ENCODE measurements around the gene AP5S1.

DNA sequence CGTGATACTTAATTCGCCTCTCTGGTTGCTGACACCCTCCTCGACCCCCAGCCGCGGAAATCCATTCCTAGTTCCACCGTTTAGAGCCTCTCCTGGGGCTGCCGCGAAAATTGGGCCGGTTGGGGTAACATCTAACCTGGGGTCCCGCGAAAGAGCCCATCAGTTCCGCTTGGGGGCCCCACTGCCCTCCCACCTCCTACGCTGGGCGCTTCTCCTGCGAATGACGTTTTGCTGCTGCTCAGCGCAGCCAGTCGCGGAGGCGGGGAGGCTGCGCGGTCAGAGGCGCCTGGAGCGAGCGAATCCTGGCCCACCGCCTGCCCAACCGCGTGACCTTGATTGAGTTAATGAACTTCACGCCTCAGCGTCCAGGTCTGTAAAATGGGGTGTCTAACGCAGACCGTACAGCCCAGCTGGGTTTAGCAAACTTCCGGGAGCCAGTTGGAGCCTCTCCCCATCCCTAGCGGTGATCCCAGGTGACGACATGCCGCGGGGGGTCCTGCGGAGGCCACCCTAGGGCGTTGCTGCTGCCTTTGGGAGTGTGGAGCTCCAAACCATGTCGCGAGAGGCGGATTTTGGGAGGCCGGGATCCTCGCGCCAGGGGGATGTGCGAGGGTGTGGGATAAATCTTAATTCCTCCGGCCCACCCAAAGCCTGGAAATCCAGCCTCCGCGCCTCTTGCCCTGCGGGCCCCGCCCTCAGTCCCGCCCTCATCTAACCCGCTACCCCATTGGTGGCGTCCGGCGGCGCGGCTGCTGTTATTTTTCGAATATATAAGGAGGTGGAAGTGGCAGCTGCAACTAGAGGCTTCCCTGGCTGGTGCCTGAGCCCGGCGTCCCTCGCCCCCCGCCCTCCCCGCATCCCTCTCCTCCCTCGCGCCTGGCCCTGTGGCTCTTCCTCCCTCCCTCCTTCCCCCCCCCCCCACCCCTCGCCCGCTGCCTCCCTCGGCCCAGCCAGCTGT, 24.6 kb upstream of the AP5S1 start, which contains the start of gene CDC25B:
- no peak for TF ChIP-seq ATF6 (CRISPR knock-in tag; IDR thresholded peaks at IDR 0.05)
- TF ChIP-seq, protein P1, sequence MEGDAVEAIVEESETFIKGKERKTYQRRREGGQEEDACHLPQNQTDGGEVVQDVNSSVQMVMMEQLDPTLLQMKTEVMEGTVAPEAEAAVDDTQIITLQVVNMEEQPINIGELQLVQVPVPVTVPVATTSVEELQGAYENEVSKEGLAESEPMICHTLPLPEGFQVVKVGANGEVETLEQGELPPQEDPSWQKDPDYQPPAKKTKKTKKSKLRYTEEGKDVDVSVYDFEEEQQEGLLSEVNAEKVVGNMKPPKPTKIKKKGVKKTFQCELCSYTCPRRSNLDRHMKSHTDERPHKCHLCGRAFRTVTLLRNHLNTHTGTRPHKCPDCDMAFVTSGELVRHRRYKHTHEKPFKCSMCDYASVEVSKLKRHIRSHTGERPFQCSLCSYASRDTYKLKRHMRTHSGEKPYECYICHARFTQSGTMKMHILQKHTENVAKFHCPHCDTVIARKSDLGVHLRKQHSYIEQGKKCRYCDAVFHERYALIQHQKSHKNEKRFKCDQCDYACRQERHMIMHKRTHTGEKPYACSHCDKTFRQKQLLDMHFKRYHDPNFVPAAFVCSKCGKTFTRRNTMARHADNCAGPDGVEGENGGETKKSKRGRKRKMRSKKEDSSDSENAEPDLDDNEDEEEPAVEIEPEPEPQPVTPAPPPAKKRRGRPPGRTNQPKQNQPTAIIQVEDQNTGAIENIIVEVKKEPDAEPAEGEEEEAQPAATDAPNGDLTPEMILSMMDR (IDR thresholded peaks at IDR 0.05), result no peak

Measured in WTC11 (cell line).